Activated T-helper 17 cell treated with anti-CD3 and anti-CD28 coated beads, Interleukin-2, amount 50 U/mL, for 72 hours (primary cell): ENCODE measurements around the gene EPHX1. TPM values are rescaled to one million over a fixed set of nuclear protein-coding genes. Genes with fewer than 3 reads are reported as not detected.

Experiments
- ATAC-seq: fragments of 150-1000 bp; cut with Tn5 transposase; replicated peaks from 2 replicates; pipeline ENCODE4 v1.10.0; 2021; ENCODE audit warnings: mild to moderate bottlenecking, moderate library complexity
- H3K27ac Mint-ChIP-seq: one replicate; pipeline ENCODE4 v1.8.0; 2022; ENCODE audit warnings: mixed read lengths
- H3K27me3 Mint-ChIP-seq: one replicate; pipeline ENCODE4 v1.8.0; 2022; ENCODE audit warnings: mixed read lengths
- H3K36me3 Mint-ChIP-seq: one replicate; pipeline ENCODE4 v1.8.0; 2022; ENCODE audit warnings: low read depth, mild to moderate bottlenecking, mixed read lengths
- H3K4me1 Mint-ChIP-seq: one replicate; pipeline ENCODE4 v1.8.0; 2022; ENCODE audit warnings: mixed read lengths
- H3K4me3 Mint-ChIP-seq: one replicate; pipeline ENCODE4 v1.8.0; 2022; ENCODE audit warnings: mild to moderate bottlenecking, mixed read lengths
- H3K9me3 Mint-ChIP-seq: one replicate; pipeline ENCODE4 v1.8.0; 2022; ENCODE audit warnings: mixed read lengths
- total RNA-seq, 2 donors: library from RNA; stranded (reverse); gene quantifications; one replicate each; pipeline ENCODE4 v1.2.3, GENCODE V29; 2022

Gene EPHX1
- total RNA-seq, 2 donors from 2014 or later, result 1.5 to 1.7 TPM

DNA sequence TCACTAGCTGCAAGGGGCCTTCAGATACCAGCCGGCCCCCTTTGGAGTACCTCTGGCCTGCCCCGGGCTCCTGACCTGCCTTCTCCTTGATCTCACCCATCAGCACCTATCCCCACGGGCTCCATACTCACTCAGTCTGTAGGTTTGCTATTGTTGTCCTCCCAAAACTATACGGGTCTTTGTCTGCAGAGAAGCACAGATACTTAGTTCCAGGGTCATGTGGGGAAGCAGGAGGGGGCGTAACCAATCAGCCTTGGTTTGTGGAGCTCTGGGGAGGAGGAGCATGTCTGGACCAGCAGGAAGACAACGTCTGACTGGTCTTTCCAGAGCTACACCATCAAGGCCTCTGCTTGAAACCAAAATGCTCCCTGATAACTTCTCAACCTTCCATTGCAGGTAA, 57.1 kb downstream of the EPHX1 start:
- Mint-ChIP-seq H3K36me3 (peaks cover 100% of the 10 kb centered on the region), H3K4me1 (peaks cover 36% of the 10 kb centered on the region), H3K27me3 (no peaks in the 10 kb centered on the region), H3K27ac (peak overlapping the region; percentile 85), H3K4me3 (peak overlapping the region; percentile 80), H3K9me3 (no peaks in the 10 kb centered on the region)
- ATAC-seq, result no peak

DNA sequence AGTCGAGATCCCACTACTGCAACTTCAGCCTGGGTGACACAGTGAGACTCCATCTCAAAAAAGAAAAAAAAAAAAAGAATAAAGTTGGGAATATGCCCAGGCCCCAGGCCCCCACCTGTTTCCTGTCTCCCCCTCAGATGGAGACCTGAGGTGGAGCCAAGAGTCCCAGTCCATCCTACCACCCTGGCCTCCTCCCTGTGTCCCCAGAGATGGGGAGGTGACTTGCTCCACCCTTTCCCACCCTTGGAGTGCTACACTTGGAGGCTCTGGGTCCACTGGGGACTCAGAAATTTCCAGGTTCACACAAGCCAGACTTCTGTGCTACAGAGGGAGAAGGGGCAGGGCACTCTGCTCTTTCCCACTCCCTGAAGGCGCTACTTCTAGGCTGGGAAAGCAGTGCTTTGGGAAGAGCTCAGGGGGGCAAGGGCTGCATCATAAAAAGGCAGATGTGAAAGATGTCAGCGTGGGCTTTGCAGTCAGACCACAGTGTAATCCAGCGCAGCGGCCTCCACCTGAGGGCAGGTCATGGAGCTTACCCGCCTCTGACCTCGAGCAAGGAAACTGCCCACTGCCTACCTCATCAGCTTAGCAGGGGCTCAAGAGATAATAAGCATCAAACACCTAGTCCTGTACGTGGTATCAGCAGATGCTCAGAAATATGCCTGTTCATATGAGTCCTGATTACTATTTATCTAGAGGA, 58.9 kb downstream of the EPHX1 start:
- Mint-ChIP-seq H3K36me3 (peaks cover 100% of the 10 kb centered on the region), H3K27ac (peak overlapping the region; percentile 21), H3K4me1 (peaks cover 42% of the 10 kb centered on the region), H3K9me3 (no peaks in the 10 kb centered on the region), H3K4me3 (no peak overlapping the region), H3K27me3 (no peaks in the 10 kb centered on the region)
- no peak for ATAC-seq

DNA sequence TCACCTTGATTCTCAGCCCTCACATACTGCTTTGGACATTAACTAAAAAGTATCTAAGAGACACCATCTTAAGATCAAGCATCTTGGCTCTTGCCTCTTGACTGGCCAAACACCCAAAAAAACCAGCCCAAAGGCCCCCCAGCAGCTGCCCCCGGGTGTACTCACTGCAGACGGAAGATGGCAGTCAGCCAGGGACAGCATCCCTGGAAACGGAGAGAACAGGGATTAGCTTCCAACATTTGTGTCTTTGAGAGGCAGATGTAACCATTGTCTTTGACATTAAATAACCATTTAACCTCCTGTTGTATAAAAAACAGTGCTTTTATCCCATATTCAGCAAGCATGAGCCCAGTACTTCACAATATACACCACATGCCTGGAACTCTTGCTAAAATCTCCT, 61.0 kb downstream of the EPHX1 start:
- Mint-ChIP-seq H3K9me3 (no peaks in the 10 kb centered on the region), H3K27me3 (no peaks in the 10 kb centered on the region), H3K27ac (peak overlapping the region; percentile 59), H3K4me1 (peaks cover 47% of the 10 kb centered on the region), H3K36me3 (peaks cover 100% of the 10 kb centered on the region), H3K4me3 (no peak overlapping the region)
- no peak for ATAC-seq

DNA sequence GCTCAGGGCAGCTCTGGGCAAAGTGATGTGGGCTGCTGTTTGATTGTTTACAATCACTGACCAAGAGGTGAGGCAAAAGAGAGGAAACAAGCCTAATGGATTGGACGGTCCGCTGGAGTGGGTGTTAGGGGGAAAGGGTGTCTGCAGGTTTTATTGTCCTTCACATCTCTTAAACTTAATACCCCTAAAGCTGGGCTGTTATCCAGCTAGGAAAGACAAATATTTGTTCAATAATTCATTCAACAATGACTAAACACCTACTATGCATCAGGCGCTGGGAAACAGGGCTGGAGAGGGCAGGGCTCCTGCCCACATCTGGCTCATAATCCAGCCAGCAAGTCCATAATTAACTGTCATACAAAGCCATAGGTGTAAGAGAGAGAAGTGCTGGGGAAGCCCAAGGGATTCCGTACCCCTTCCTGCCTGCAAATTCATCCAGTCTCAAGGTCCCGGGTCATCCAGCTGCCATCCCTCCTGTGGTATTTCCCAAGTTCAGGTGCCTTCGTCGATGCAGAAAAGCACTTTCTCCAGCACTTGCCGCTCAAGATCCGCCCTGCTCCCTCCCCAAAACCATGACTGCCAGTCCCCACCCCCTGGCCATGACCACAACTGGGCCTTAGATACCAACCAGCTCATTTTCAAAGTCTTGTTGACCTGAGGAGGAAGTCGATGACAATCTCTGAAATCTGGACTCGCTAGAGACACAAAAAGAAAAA, 61.6 kb downstream of the EPHX1 start:
- ATAC-seq, result peak; percentile 82
- no peaks in the 10 kb centered on the region for H3K27me3 Mint-ChIP-seq
- peak overlapping the region; percentile 25 for H3K4me3 Mint-ChIP-seq
- no peaks in the 10 kb centered on the region for H3K9me3 Mint-ChIP-seq
- peaks cover 46% of the 10 kb centered on the region for H3K4me1 Mint-ChIP-seq
- H3K36me3 Mint-ChIP-seq, result peaks cover 100% of the 10 kb centered on the region
- H3K27ac Mint-ChIP-seq, result peak overlapping the region; percentile 59

DNA sequence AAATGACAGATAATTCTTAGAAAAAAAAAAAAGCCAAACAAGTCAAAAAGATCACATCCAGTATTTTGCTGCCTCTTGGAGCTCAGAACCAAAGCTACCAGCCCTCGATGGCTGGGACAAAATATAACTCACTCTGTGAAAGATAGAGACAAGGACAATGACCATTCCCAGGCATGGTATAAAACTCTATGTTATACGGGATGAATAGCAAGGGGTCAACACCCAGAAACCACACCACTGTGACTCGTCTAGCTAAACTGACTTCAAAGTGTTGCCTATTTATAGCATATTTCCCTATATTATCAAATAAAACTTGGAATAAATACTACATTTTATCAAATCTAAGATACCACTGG, 62.1 kb downstream of the EPHX1 start:
- no peaks in the 10 kb centered on the region for H3K9me3 Mint-ChIP-seq
- peak; percentile 31 for ATAC-seq
- peaks cover 41% of the 10 kb centered on the region for H3K4me1 Mint-ChIP-seq
- peak overlapping the region; percentile 41 for H3K27ac Mint-ChIP-seq
- H3K27me3 Mint-ChIP-seq, result no peaks in the 10 kb centered on the region
- H3K4me3 Mint-ChIP-seq, result peak overlapping the region; percentile 25
- H3K36me3 Mint-ChIP-seq, result peaks cover 99% of the 10 kb centered on the region

DNA sequence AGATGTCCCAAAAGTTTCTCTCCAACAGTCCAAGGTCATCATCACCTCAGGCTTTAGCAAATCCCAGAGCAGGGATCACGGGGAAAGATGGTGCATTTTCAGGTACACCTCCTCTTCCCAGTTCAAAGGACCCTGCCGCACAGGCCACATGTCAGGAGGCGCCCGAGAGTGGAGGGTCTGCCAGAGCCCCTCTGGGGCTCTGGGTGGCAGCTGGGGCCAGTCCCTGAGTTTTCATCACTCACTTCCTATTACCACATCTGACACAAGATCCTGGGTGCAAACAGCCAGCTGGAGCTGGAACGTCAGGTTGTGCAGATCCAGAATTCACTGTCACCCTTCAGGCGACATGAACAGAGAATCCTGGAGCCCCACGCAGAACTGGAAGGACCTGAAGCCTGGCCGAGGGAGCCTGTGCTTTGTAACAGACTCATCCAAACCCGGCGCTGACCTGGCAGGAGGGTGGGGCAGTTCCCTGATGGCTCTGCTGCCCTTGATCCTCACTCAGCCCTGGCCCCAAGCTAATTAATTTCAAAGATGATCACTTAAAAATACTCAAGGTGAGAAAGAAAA, 63.4 kb downstream of the EPHX1 start:
- H3K4me3 Mint-ChIP-seq, result no peak overlapping the region
- H3K36me3 Mint-ChIP-seq, result peaks cover 99% of the 10 kb centered on the region
- no peak overlapping the region for H3K27ac Mint-ChIP-seq
- ATAC-seq, result no peak
- no peaks in the 10 kb centered on the region for H3K9me3 Mint-ChIP-seq
- H3K27me3 Mint-ChIP-seq, result no peaks in the 10 kb centered on the region
- peaks cover 42% of the 10 kb centered on the region for H3K4me1 Mint-ChIP-seq

DNA sequence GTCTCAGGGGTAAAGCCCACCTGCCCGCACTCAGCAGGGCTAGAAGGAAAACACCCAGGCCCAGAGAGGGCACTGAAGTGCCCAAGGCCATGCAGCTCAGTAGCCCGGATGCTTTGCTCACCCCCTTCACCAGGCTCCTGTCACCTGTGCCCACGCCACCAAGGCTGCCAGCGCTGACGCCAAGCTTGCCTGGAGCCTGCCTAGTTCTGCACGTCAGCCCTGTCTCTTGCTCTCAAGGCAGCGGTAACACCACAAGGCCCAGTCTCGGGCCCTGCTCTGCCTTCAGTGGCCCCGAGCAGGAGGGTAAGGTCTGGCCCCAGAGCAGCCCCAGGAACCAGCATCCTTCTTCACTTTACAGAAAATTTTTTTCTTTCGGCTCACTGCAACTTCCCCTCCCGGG, 64.5 kb downstream of the EPHX1 start:
- no peaks in the 10 kb centered on the region for H3K27me3 Mint-ChIP-seq
- no peak overlapping the region for H3K27ac Mint-ChIP-seq
- peaks cover 94% of the 10 kb centered on the region for H3K36me3 Mint-ChIP-seq
- H3K4me1 Mint-ChIP-seq, result peaks cover 47% of the 10 kb centered on the region
- no peak overlapping the region for H3K4me3 Mint-ChIP-seq
- ATAC-seq, result no peak
- no peaks in the 10 kb centered on the region for H3K9me3 Mint-ChIP-seq

DNA sequence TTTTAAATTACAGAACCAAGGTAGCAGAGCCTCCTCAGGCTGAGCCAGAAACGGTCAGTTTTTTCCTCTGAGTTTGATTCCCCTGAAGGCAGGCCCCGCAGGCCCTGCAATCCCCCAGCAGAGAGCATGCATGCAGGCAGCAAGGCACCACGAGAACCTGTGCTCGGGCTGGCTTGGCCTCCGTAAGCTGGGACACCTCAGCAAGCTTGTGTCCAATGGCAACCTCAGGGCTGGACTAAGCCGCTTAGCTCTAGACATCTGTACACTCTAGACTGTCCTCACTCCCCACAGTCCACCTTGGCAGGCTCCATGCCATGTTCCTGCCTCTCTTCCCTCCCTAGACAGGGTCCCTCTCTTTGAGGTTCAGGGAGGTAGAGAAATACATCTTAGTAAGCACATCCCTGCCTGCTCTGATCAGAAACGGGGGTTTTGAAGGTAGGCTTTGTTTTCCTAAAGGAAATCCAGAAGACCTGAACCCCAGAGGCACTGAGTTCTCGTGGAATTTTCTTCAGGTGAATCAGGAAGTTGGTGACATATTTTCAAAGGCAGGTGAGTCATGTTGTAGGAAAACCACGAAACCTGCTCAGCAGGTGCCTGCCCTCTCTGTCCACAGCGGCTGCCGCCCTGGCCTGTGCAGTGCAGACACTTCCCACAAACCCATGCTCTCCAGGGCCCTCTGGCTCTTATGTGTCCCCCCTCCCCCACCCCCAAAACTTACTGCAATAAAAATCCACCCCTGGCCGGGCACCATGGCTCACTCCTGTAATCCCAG, 65.3 kb downstream of the EPHX1 start:
- Mint-ChIP-seq H3K4me1 (peaks cover 54% of the 10 kb centered on the region), H3K36me3 (peaks cover 94% of the 10 kb centered on the region), H3K9me3 (no peaks in the 10 kb centered on the region), H3K27me3 (no peaks in the 10 kb centered on the region), H3K27ac (peak overlapping the region; percentile 43), H3K4me3 (no peak overlapping the region)
- ATAC-seq, result no peak

GRCh38 chr1:225876900-225877510, 67.1 kb downstream of the EPHX1 start:
- peak overlapping the region; percentile 88 for H3K27ac Mint-ChIP-seq
- H3K36me3 Mint-ChIP-seq, result peaks cover 87% of the 10 kb centered on the region
- peak overlapping the region; percentile 16 for H3K4me3 Mint-ChIP-seq
- no peaks in the 10 kb centered on the region for H3K9me3 Mint-ChIP-seq
- peaks cover 53% of the 10 kb centered on the region for H3K4me1 Mint-ChIP-seq
- no peaks in the 10 kb centered on the region for H3K27me3 Mint-ChIP-seq
- ATAC-seq, result no peak

DNA sequence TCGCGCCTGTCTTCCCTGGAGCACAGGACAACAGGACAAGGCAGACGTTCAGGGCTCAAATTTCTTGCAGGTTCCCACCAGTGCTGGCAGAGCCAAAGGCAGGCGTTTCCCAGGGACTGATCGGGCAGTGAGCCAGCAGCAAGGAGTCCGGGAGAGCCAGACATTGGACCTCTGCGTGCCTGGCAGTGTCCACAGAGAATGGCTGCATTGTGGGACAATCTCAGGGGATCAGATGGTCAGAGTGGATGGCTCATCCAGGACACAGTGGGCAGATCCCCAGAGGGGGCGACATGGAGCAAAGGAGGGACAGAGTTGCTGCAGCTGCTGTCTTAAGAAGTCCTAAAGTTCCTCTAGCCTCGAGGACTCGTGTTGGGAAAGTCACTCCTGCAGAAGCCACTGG, 67.7 kb downstream of the EPHX1 start:
- Mint-ChIP-seq H3K36me3 (peaks cover 82% of the 10 kb centered on the region), H3K9me3 (no peaks in the 10 kb centered on the region), H3K27ac (peak overlapping the region; percentile 88), H3K4me3 (peak overlapping the region; percentile 16), H3K4me1 (peaks cover 52% of the 10 kb centered on the region), H3K27me3 (no peaks in the 10 kb centered on the region)
- ATAC-seq, result no peak

DNA sequence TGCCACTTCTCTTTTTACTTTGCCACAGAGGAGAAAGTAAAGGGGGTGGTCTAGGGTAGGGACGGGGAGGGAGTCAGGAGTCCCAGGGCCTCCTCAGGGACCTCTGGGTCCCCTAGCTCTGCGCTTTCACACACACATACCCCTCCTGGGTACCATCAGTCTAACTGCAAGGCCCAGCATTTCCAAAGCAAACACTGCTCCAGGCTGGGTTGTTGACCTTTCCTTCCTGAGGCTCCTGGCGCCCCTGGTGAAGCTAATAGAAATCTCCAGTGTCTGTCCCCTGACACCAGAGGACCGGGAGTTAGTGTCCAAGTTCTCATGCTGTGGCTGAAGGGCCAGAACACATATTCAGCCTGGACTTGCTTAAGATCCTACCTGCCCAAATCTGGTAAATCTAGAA, 68.4 kb downstream of the EPHX1 start:
- H3K4me3 Mint-ChIP-seq, result peak overlapping the region; percentile 91
- H3K36me3 Mint-ChIP-seq, result peaks cover 75% of the 10 kb centered on the region

GRCh38 chr1:225879521-225880221, 69.7 kb downstream of the EPHX1 start:
- ATAC-seq, result no peak
- Mint-ChIP-seq H3K27me3 (no peaks in the 10 kb centered on the region), H3K9me3 (no peaks in the 10 kb centered on the region), H3K27ac (peak overlapping the region; percentile 88), H3K36me3 (peaks cover 61% of the 10 kb centered on the region), H3K4me1 (peaks cover 48% of the 10 kb centered on the region), H3K4me3 (peak overlapping the region; percentile 91)

More for the DNA sequence above, 68.4 kb downstream of the EPHX1 start:
- no peak for ATAC-seq
- H3K27ac Mint-ChIP-seq, result peak overlapping the region; percentile 88
- H3K9me3 Mint-ChIP-seq, result no peaks in the 10 kb centered on the region
- H3K27me3 Mint-ChIP-seq, result no peaks in the 10 kb centered on the region
- H3K4me1 Mint-ChIP-seq, result peaks cover 49% of the 10 kb centered on the region

DNA sequence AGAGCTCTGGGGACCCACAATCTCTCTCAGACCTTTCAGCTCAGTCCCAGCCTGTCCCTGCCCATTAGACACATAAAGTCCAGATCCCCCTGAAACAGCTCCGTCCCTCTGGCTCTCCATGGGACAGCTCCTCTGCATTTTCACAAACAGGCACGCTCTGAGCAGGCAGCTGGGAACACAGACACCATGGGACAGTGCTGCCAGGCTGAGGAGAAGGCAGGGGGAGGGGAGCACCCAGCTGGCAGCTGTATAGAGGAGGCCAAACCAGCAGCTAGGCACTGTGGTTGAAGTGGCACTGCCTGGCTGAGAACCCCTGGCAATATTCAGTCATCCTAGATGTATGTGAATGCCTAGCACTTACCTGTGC, 70.3 kb downstream of the EPHX1 start:
- H3K4me1 Mint-ChIP-seq, result peaks cover 45% of the 10 kb centered on the region
- H3K36me3 Mint-ChIP-seq, result peaks cover 55% of the 10 kb centered on the region
- no peak for ATAC-seq
- H3K27ac Mint-ChIP-seq, result peak overlapping the region; percentile 88
- H3K27me3 Mint-ChIP-seq, result no peaks in the 10 kb centered on the region
- H3K4me3 Mint-ChIP-seq, result peak overlapping the region; percentile 91
- H3K9me3 Mint-ChIP-seq, result no peaks in the 10 kb centered on the region

DNA sequence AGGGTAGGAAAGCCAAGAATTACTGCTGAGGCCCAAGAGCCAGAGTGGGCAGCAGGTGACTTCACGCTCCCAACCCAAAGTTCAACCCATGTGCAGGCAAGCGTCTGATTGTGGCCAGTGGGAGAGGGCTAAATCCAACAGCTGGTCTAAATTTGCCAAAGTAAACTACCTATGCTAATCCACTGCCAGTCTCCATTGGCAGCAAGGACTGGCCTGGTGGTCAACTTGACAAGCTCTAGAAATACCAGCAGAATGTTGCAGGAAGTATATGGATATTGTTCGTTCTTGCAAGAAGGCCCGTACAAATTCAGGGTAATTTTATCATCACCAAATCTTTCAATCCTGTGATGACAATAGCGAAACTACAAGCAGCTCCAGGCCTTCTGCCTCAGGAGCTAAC, 70.7 kb downstream of the EPHX1 start:
- peaks cover 42% of the 10 kb centered on the region for H3K4me1 Mint-ChIP-seq
- no peaks in the 10 kb centered on the region for H3K9me3 Mint-ChIP-seq
- ATAC-seq, result no peak
- peak overlapping the region; percentile 91 for H3K4me3 Mint-ChIP-seq
- no peaks in the 10 kb centered on the region for H3K27me3 Mint-ChIP-seq
- H3K27ac Mint-ChIP-seq, result peak overlapping the region; percentile 88
- H3K36me3 Mint-ChIP-seq, result peaks cover 51% of the 10 kb centered on the region
